NCI-H748 (cell line): Measurements from ENCODE around the gene C11orf21.

ENCODE experiments used
- DNase-seq: peaks from one replicate; lab custom pipeline; 2025; ENCODE audit not compliant: unreplicated experiment; lab: John Stamatoyannopoulos, UW

The C11orf21 gene

GRCh38 chr11:2321311-2321683, 19.6 kb upstream of the C11orf21 start:
- DNase-seq: no peak

GRCh38 chr11:2320568-2321310, 19.0 kb upstream of the C11orf21 start:
- no peak for DNase-seq

GRCh38 chr11:2319791-2320472, 18.2 kb upstream of the C11orf21 start:
- DNase-seq: no peak

GRCh38 chr11:2318707-2319106, 17.0 kb upstream of the C11orf21 start:
- DNase-seq: no peak

GRCh38 chr11:2318123-2318522, 16.4 kb upstream of the C11orf21 start:
- no peak for DNase-seq

GRCh38 chr11:2317354-2318050, 15.8 kb upstream of the C11orf21 start:
- DNase-seq: no peak

GRCh38 chr11:2316963-2317244, 15.2 kb upstream of the C11orf21 start:
- no peak for DNase-seq

- DNase-seq: no peak
Observed at GRCh38 chr11:2316169-2316962, 14.6 kb upstream of the C11orf21 start.

- no peak for DNase-seq
Observed at GRCh38 chr11:2315395-2316168, 13.9 kb upstream of the C11orf21 start.

- DNase-seq: peak; percentile 38
Observed at GRCh38 chr11:2314525-2315394, 13.0 kb upstream of the C11orf21 start.

GRCh38 chr11:2314136-2314524, 12.4 kb upstream of the C11orf21 start:
- no peak for DNase-seq

GRCh38 chr11:2313051-2313951, 11.6 kb upstream of the C11orf21 start:
- DNase-seq: no peak

GRCh38 chr11:2312232-2313042, 10.7 kb upstream of the C11orf21 start:
- no peak for DNase-seq

GRCh38 chr11:2311353-2312133, 9.8 kb upstream of the C11orf21 start:
- no peak for DNase-seq

GRCh38 chr11:2310786-2311352, 9.2 kb upstream of the C11orf21 start:
- no peak for DNase-seq

GRCh38 chr11:2310073-2310785, 8.5 kb upstream of the C11orf21 start:
- DNase-seq: no peak
